SK-N-SH (cell line): ENCODE measurements around the gene ITM2C.

Experiments used
- EP300 ChIP-seq, 2 experiments: IDR thresholded peaks; 2 replicates each; pipeline versions ENCODE4 v1.4.0 to v1.6.1; 2012; ENCODE audit warnings: borderline replicate concordance in 1 of 2, low read depth in 1 of 2, low read length in 1 of 2
- TF ChIP-seq, protein P1 (sequence below): fragments of 200-600 bp; sonication (generic); IDR thresholded peaks from 2 replicates; pipeline ENCODE4 v1.6.1; 2017; ENCODE audit warnings: antibody characterized with exemption, mild to moderate bottlenecking, moderate library complexity

DNA sequence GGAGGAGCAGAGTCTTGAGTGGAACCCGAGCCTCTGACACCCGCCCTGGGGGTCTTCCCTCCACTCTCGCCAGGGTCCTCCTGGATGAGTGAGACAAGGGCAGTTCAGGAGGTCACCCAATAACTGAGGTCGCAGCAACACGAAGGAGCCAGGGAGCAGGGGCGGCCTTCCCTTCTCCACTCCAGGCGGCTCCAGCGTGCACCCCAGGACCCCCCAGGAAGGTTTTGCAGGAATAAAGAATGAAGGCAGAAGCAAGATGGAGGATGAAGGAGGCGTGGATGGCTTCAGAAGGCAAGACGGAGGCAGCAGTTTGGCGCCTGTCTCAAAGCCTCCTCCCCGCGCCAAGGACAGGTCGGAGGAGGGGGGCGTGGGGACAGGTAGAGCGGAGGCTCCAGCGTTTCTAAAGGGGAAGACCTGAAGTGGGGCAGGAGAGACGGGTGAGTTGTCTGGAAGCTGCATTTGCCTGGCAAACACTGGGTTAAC lies 579 bp upstream of the ITM2C start:
- TF ChIP-seq, protein P1, sequence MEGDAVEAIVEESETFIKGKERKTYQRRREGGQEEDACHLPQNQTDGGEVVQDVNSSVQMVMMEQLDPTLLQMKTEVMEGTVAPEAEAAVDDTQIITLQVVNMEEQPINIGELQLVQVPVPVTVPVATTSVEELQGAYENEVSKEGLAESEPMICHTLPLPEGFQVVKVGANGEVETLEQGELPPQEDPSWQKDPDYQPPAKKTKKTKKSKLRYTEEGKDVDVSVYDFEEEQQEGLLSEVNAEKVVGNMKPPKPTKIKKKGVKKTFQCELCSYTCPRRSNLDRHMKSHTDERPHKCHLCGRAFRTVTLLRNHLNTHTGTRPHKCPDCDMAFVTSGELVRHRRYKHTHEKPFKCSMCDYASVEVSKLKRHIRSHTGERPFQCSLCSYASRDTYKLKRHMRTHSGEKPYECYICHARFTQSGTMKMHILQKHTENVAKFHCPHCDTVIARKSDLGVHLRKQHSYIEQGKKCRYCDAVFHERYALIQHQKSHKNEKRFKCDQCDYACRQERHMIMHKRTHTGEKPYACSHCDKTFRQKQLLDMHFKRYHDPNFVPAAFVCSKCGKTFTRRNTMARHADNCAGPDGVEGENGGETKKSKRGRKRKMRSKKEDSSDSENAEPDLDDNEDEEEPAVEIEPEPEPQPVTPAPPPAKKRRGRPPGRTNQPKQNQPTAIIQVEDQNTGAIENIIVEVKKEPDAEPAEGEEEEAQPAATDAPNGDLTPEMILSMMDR, result no peak
- no peak for TF ChIP-seq EP300 (IDR thresholded peaks at IDR 0.05; ENCODE audit: borderline replicate concordance in 1 of 2, low read depth in 1 of 2, low read length in 1 of 2)
